ENCODE data around the gene SLC25A29.

Gene SLC25A29

GRCh38 chr14:100323121-100323941 is 17.1 kb upstream of the SLC25A29 start, which contains the start of gene SLC25A47:
SLC25A47 (plus strand) TSS chr14:100323339; CDS start chr14:100323415, 76 bp downstream.
- Mint-ChIP-seq H3K9me3 (no peaks in the 10 kb centered on the region), H3K27ac (no peak within 1 kb of the TSS), H3K4me3 (no peak within 1 kb of the TSS), H3K27me3 (ENCODE audit: low read depth) (peaks cover 4% of the 10 kb centered on the region), H3K36me3 (ENCODE audit: low read depth) (no peaks in the 10 kb centered on the region), H3K4me1 (no peaks in the 10 kb centered on the region)
- TF ChIP-seq, protein P1, sequence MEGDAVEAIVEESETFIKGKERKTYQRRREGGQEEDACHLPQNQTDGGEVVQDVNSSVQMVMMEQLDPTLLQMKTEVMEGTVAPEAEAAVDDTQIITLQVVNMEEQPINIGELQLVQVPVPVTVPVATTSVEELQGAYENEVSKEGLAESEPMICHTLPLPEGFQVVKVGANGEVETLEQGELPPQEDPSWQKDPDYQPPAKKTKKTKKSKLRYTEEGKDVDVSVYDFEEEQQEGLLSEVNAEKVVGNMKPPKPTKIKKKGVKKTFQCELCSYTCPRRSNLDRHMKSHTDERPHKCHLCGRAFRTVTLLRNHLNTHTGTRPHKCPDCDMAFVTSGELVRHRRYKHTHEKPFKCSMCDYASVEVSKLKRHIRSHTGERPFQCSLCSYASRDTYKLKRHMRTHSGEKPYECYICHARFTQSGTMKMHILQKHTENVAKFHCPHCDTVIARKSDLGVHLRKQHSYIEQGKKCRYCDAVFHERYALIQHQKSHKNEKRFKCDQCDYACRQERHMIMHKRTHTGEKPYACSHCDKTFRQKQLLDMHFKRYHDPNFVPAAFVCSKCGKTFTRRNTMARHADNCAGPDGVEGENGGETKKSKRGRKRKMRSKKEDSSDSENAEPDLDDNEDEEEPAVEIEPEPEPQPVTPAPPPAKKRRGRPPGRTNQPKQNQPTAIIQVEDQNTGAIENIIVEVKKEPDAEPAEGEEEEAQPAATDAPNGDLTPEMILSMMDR (IDR thresholded peaks at IDR 0.05; ENCODE audit: unreplicated experiment in 3 of 3) = no peak

DNA sequence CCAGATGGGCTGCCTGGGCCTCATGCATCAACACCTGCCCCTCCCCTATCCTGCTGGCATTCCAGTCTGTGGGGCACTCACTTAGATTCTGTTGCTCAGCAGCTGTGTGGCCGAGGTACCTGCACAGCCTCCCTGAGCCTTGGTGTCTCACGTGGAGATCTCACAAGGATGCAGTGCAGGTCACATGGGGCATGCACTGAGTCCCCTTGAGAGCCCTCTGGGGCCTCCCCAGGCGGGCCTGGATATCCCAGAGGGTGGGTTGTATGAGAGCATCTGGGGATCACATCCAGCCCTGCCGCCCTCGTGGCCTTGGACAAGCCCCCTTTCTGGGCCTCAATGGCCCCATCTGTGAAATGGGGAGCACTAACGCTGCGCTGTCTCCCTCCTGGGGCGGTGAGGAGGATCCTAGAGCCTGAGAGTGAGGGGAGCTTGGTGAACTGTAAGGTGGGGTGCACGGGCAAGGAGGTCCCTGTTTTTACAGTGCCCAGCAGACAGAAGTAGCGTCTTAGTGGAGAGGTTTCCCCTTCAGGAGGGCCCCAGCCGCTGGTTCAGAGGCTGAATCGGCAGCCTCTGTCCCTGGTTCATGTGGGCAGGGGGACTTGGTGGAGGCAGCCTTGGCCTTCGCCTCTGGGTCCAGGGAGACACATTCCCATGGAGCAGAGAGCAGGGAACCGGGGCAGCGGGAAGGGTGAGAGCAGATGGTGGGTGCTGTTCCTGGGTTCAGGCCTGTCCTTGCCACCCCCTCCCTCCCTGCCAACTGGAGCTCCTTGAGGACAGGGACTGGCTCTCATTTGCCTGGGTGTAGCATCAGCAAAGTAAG is 16.1 kb upstream of the SLC25A29 start:
- no peaks in the 10 kb centered on the region for H3K4me1 Mint-ChIP-seq
- H3K4me3 Mint-ChIP-seq = no peak overlapping the region
- H3K27me3 Mint-ChIP-seq (ENCODE audit: low read depth) = peaks cover 4% of the 10 kb centered on the region
- TF ChIP-seq, protein P1 (IDR thresholded peaks at IDR 0.05; ENCODE audit: unreplicated experiment in 3 of 3) = no peak
- no peak overlapping the region for H3K27ac Mint-ChIP-seq
- no peaks in the 10 kb centered on the region for H3K36me3 Mint-ChIP-seq (ENCODE audit: low read depth)
- no peaks in the 10 kb centered on the region for H3K9me3 Mint-ChIP-seq

DNA sequence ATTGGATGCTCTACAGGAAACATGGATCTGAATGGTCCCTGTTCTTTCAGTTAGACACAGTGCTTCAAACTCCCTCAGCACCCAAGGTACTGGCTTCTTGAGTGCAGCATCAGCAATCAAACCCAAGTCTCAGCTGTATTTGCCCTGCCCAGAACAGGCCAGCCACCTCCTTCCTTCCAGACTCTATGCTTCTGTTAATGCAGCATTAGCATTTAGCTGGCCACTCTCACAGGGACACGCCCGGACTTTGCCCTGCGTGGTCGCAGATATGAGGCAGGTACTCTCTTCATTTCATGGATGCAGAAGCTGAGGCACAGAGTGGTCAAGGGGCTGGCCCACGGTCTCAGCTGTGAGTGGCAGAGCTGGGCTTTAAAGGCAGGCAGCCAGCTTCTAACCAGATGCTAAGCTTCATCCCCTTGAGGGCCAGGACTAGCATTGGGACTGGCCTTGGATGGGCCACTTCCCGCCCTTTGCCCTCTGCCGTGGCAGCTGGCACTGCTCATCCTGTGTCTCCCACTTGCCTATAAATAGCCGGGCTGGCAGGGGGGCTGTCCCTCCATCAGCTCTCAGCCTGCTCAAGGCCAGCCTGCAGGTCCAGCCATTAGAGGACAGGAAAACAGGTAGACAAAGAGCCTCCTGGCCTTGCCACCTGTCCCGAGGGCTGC is 15.4 kb upstream of the SLC25A29 start:
- Mint-ChIP-seq H3K36me3 (ENCODE audit: low read depth) (no peaks in the 10 kb centered on the region), H3K27ac (no peak overlapping the region), H3K4me3 (no peak overlapping the region), H3K4me1 (no peaks in the 10 kb centered on the region), H3K27me3 (ENCODE audit: low read depth) (peaks cover 4% of the 10 kb centered on the region), H3K9me3 (no peaks in the 10 kb centered on the region)
- TF ChIP-seq, protein P1 (IDR thresholded peaks at IDR 0.05; ENCODE audit: unreplicated experiment in 3 of 3) = no peak

DNA sequence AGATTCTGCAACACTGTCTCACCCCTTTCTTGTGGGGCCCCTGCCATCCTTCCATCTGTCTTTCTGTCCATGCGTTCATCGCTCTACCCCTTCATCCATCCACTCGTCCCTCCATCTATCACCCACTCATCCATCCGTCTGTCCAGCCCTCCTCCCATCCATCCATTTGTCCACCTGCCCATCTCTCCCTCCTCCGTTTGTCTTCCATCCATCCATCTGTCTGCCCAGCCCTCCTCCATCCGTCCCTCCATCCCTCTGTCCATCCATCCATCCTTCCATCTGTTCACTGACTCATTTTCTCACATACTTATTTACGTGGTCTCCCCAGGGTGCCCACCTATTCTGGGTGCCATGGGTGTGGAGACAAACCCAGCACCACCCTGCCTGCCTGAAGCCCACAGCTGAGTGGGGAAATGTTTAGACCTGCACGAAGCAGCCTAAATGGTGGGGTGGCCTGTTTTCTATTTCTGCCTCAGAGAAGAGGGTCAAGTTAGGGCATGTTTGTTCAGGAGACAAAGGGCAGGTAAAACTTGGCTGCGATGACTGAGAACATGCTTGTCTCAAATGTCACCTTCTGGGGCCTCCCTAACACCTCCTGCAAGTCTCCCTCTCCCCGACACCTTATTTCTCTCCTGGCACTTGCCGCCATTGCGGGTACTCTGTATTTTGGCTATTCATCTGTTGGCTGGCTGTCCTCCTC is 14.1 kb upstream of the SLC25A29 start:
- Mint-ChIP-seq H3K4me1 (no peaks in the 10 kb centered on the region), H3K36me3 (ENCODE audit: low read depth) (no peaks in the 10 kb centered on the region), H3K4me3 (no peak overlapping the region), H3K9me3 (no peaks in the 10 kb centered on the region), H3K27ac (no peak overlapping the region), H3K27me3 (ENCODE audit: low read depth) (peaks cover 4% of the 10 kb centered on the region)
- TF ChIP-seq, protein P1 (IDR thresholded peaks at IDR 0.05; ENCODE audit: unreplicated experiment in 3 of 3) = no peak

DNA sequence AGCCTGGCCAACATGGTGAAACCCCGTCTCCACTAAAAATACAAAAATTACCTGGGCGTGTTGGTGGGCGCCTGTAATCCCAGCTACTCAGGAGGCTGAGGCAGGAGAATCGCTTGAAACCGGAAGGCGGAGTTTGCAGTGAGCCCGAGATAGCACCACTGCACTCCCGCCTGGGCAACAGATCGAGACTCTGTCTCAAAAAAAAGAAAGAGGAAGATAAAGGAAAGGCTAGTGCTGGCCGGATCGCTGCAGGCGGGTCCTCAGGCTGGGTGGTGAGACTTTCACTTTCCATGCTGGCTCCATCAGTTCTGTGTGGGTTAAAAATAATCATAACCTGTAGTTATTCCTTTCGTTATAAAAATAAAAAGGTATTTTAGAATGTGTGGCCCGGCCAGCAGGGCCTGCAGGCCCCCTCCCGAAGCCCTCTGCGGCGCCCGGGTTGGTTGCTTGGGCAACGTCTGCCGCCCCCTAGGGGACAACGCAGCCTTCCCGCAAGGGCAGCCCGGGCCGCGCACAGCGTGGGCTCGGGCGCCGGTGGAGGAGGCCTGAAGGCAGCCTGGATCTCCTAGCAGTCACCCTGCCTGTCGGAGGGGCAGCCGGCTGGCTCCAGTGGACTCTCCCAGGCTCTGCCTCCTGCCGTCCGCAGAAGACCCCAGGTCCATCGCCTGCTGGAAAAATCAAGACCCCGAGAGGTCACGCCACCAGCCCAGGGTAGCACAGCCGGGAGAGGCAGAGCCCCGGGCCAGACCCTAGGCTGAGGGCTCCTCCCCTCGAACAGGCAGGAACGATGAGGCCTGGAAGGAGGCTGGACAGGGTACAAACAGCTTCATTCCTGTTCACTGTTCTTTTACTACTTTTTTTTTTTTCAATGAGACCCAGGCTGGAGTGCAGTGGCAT is 11.9 kb upstream of the SLC25A29 start:
- H3K27ac Mint-ChIP-seq = no peak overlapping the region
- H3K27me3 Mint-ChIP-seq (ENCODE audit: low read depth) = peaks cover 10% of the 10 kb centered on the region
- H3K4me3 Mint-ChIP-seq = no peak overlapping the region
- H3K4me1 Mint-ChIP-seq = peaks cover 9% of the 10 kb centered on the region
- H3K36me3 Mint-ChIP-seq (ENCODE audit: low read depth) = no peaks in the 10 kb centered on the region
- no peaks in the 10 kb centered on the region for H3K9me3 Mint-ChIP-seq
- TF ChIP-seq, protein P1 (IDR thresholded peaks at IDR 0.05; ENCODE audit: unreplicated experiment in 3 of 3) = peak; percentile 49 to 68 (median 51)

Measured in nephron (organoid).